ENCODE data around the gene HINT3.
"Not testable (repeated sequence)": the region's sequence is repeated elsewhere in the genome, so short reads cannot be mapped to it uniquely, and the experiment has no call there.

The HINT3 gene

DNA sequence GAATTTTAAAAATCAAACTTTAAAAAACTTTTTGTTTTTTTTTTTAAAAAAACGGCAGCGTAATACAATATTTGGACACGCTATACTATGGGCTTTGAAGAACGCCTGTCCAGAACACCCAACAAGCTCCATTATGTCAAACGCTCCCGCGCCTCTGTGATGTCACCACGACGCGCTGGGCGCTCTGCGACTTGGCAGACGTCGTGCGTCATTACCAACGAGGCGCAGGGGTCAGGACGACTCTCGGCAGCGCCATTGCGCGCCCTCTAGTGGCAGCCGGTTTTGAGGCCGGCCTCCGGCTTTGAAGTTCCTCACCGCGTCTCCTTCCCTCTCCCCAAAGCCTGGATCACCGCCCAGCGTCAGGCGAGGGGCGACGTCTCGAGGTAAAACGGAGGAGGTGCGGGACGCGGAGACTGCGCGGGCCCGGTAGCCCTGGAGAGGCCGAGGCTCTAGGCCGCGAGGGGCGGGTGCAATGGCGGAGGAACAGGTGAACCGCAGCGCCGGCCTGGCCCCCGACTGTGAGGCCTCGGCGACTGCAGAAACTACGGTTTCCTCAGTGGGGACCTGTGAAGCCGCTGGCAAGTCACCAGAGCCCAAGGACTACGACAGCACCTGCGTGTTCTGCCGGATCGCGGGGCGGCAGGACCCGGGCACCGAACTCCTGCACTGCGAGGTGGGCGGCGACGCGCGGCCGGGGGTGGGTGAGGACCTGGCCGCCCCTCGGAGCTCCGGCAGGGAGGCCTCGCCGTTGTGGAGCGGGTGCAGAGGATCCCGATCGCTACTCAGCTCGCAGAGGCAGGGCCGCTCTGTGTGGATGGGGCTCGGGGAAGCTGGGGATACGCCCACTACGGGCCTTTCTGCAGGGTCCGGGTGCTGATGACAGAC, at the start of gene HINT3:
Gene HINT3 (plus strand): TSS at position 265 of the 885 bp plus-strand sequence. CDS start 208 bp downstream, at position 473.
- peak; percentile 96 for DNase-seq (ENCODE audit: low spot score)

DNA sequence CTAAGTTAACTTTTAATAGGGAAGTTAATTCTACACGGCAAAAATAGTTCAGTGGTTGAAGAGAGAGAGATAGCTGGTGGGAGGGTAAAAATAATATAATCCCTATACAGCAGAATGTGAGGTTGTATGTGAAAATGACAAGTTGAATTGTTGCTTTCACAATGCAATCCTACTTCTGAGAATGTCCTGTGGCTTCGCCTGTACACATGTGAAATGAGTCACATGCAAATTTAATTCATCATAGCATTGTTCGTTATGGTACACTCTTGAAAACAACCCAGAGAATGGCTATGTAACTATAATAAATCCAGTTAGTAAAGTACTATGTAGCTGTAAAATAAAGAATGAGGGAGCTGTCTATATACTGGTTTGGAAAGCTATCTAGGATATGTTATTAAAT, 46.0 kb upstream of the HINT3 start:
- DNase-seq (ENCODE audit: low spot score) = peak; percentile 29

DNA sequence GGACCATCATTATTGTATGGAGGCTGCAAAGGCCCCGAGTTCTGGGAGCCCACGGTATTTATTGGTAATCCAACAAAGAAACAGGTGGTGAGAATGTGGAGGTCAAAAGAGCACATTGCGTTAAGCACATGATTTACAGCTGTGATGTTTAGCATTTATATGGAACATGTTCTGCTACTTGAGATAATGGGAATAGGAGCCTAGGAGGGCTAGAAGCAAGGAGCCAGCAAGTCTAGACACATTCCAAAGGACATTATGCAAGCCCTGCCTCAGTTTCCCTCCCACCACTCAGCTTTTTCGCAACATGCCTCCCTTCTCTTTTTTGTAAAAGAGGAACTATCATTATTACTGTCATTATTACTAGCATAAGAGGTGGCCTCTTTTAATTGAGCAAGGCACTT, 45.5 kb upstream of the HINT3 start:
- not testable (repeated sequence) for DNase-seq (ENCODE audit: low spot score)

DNA sequence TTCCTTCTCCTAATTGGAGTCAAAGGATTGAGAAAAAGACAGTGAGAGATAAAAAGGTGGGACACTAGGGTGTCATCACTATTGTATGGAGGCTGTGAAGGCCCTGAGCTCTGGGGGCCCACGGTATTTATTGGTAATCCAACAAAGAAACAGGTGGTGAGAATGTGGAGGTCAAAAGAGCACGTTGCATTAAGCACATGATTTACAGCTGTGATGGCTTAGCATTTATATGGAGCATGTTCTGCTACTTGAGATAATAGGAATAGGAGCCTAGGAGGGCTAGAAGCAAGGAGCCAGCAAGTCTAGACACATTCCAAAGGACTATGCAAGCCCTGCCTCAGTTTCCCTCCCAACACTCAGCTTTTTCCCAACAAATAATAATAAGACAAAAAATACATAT, 44.1 kb upstream of the HINT3 start:
- not testable (repeated sequence) for DNase-seq (ENCODE audit: low spot score)

DNA sequence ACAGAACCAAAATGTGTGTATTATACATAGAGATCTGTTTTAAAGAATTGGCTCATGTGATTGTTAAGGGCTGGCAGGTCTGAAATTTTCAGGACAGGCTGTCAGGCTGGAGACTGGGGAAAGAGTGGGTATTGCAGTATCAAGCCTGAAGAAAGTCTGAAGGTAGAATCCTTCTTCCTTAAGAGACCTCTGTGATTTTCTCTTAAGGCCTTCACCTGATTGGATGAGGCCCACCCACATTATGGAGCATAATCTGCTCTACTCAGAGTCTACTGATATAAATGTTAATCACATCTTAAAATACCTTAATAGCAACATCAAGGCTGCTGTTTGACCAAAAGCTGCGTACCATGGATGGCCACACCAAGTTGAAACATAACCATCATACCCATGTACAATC, 43.4 kb upstream of the HINT3 start:
- no peak for DNase-seq (ENCODE audit: low spot score)

DNA sequence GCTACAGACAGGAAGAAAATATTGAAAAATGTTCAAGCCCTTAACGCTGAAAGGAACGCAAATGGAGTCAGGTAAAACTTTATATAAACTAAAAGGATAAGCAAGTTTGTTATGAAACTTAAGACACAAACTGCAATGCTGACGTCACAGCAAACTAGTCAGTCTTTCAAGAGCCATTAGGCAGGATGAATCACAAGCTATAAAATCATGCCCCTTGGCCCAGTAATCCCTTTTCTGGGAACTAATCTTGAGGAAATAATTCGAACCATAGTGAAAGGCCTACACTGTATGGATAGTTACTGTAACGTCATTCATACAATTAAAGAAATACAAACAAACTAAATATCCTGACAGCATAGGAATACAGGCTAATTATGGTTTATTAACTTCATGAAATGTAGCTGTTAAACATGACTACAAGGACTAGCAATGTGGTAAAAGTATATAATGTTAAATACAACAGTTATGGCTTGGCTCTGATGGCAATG, 42.7 kb upstream of the HINT3 start:
- DNase-seq (ENCODE audit: low spot score) = peak; percentile 83

DNA sequence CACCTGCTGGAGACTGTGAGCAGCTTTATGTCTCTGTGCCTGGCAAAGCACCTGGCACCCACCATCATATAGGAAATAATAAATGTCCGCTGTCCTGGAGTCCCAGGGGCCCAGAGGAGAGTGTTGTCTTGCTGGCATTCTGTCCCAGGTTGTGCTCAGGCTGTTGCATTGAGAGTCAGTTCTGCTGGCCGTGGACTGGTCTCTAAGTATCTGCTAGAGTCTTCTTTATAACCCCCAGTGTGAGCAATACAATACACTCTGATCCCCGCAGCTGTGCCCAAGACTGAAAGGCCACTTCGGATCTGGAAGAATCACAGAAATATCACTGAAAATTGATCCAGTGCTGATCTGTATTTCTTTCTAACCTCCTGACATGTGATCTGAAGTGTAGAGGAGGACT, 38.3 kb upstream of the HINT3 start:
- DNase-seq (ENCODE audit: low spot score) = no peak

DNA sequence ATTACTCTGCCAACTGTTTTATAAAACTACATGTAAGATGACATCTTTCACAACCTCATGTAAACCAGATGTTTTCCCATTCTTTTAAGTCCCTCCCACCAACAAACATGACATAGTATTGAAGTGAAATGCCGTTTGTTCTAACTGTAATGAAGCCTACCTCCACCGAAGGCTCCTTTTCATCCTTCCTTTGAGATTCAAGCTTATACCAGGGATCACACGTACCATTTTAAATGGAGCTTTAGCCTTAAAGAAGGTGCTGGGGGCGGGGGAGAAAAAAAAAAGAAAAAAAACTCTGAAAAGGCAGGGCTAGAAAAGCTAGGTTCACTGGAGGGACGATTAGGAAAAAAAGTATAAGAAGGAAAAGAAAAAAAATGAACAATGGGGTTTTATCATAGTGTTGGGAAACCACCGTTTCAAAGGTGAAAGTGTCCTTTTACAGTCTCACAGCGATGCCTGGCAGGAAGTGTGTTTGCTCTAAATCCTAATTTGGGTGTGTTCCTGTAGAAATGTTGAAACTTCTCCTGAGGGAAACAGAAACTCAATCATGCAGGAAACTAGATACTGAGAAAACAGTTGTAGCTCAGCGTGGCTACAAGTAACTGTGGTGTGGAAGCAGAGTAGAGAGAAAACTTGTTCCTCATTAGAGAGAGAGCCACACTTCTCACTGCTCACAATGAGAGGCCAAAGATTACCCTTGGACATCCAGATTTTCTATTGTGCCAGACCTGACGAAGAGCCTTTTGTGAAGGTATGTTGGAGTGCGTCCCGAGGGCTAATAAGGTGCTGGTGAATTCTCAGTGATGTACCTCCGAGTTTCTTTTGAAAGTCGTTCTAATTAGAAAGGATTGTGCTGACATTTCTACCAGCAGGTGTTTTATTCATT, 37.6 kb upstream of the HINT3 start:
- DNase-seq (ENCODE audit: low spot score) = peak; percentile 89

DNA sequence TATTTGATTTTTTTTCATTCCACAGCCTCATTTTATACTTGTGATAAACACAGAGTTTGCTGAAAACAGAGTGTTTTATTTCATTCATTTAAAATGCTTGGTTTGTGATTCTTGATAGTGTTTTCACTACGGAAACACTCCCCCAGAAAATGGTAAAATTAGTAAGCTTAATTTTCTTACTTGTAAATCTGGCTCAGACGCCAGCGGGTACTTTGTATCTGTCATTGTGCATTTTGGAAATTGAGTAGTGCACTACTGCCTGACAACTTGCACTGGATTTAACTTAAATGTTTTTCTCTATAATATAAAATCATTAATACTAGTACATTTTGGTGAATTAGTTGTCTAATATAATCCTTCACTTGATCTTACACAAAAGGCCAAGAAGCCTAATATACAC, 37.0 kb upstream of the HINT3 start:
- no peak for DNase-seq (ENCODE audit: low spot score)

DNA sequence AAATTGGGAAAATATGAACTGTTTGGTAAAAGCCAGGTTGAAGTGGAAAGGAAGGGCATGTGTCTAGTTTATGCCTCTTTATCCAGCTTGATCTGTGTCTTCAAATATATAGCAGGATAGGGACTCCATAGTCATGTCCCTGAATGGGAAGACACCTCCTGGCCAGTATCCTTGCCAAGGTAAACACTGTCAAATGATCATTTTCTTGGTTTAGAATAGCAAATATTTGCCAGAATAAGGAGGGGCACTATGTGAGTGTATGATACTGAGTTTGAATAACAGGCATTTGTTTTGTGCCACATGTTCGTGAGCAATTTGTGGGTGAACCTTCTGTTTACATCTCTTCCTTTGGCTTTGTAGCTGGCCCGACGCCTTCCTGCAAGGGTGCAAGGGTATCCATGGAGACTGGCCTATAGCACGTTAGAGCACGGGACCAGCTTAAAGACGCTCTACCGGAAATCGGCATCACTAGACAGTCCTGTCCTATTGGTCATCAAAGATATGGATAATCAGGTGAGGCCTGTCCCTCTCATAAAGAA, 34.2 kb upstream of the HINT3 start:
- no peak for DNase-seq (ENCODE audit: low spot score)

DNA sequence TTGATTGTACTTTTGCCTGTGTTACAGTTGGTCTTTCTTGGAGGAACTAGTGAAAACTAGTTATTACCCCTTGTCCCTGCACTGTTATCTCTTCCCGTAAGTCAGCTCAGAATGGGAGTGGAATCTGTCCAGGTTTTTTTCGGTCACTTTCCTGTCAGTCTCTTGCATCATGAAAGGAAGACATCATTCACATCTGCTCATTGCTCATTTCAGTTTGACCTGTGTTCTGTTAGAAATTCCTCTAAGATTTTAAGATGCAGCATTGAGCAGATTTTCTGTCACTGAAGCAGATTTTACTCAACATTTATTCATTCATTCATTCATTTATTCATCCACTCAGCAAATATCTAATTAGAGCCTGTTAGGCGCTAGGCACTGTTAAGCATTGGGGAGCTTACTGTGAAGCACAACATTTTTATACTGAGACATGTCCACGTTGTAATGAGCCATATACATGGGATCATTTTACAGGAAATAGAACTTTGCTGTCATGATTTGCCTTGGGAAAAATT, 33.1 kb upstream of the HINT3 start:
- no peak for DNase-seq (ENCODE audit: low spot score)

DNA sequence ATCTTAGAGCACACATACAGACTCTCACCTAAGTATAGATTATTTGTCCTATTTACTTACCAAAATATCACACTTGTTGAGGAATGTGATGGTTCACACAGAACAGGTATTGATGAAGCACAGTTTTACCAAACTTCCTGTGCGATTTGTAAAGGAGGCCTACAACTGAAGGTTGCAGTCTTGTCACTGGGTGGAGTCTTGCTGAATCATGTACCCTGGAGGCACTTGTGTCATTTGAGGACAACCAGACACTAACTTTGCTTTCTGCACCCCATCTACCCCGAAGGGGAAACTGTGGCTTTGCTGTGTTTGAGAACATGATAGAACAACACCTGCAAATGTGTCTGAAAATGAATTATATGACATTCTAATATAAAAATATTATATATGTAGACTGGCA, 32.4 kb upstream of the HINT3 start:
- no peak for DNase-seq (ENCODE audit: low spot score)

DNA sequence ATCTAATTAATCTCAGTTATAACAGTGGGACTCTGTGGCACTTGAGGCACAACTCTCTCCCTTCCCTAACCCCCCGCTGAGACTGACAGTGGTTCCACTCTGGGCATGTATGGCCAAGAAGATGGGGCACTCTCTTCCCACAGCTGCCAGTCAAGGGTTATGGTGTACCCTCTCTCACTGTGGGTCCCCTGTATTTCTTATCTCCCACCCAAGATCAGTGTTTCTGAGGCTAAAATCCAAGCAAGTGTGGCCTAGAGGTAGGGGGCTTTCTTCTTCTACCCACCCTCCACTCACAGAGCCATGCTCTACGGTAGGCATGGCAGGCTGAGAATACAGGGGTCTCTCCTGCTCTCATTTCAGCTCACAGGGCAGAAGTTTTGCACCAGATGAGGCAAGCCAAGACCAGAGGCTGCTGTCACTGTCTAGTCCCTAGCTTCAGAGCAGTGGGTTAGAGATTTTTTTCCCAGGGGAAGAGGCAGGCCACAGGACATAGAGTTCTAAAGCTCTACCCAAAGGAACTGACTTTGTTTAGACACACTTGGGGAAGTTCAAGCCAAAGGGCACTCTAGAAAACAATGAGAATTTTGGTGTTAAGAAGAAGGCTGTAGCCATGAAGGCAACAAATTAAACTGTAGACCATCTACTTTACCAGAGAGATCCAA, 31.7 kb upstream of the HINT3 start:
- DNase-seq (ENCODE audit: low spot score) = no peak

DNA sequence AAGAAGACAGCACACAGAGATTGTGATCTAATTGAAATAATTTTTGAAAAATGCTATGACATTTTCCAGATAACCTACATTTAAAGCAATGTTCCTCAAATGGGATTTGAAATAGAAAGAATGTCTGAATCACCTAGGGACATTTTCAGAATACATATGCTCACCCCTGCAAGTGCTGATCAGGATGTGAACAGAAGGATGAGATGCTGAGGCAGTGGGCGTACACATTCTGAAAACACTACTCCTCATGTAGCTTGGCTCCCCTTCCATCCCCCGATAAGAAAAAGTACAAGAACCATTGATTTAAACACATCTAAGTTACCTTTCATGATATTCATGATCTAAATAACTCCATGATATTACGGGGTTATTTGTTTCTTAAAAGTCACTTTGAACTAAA, 29.9 kb upstream of the HINT3 start:
- no peak for DNase-seq (ENCODE audit: low spot score)

DNA sequence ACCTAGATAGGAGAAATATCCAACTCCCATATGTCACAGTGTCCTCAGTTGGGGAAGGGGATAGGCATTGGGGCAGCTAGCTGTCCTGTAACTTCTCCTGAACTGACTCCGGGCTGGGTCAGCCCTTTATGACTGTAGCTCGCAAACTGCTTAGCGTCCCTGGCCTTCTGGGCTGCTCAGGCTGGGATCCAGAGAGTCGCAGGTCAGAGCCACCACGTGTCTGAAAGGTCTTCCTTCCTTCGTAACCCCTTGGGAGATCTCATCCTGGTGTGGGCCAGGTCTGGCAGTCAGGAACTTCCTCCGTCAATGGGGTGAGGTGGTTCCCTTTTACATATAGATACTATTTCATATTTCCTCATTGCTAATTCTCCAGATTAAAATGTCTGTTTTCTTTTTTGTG, 28.8 kb upstream of the HINT3 start:
- no peak for DNase-seq (ENCODE audit: low spot score)

DNA sequence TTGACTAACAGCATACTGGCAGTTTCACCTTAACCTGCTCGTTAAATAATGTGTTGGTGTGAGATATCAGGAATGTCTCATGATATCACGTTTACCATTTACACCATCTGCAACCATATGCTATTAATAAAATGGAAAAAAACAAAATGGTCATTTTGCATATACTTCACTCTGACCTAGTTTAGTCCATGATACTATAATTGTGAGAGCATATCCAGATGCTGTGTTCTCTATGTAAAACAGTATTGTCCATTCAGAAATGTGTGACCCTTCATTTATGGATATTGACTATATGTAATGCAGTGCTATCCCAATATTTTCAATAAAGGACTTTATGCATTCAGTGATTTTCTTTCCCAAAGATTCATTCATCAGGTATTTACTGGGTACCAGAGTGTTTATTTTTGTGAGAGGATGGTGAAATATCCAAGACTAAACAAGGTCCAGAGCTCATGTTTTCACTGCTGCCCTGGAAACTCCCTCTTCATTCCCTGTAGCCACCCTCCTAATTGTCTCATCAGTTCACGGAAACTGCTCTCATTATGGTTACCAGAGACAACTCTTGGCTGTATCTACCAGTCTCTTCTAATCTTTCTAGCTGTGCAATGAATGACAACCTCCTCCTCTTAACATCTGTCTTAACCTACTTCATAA, 25.7 kb upstream of the HINT3 start:
- DNase-seq (ENCODE audit: low spot score) = no peak

DNA sequence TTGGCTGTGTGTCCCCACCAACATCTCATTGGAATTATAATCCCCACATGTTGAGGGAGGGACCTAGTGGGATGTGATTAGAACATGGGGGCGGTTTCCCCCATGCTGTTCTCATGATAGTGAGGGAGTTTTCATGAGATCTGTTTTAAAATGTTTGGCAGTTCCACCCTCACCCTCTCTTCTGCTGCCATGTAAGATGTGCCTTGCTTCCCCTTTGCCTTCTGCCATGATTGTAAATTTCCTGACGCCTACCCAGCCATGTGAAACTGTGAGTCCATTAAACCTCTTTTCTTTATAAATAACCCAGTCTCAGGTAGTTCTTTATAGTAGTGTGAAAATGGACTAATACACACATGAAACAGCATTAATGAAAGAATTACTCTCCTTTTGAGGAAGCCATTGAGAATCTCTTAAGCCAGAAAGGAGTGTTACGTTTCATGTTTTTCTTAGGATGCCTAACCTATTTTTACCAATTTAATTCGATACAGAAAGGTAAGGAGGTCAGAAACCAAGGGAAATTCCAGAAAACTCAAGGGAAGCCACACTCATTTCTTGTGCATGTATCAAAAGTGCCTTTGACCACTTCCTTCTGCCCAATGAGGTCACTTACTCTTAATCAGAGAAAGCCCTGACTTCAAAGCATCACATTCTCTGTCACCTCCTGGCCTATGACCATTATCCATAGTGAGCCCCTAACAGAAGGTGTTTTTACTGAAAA, 24.7 kb upstream of the HINT3 start:
- DNase-seq (ENCODE audit: low spot score) = peak; percentile 70

DNA sequence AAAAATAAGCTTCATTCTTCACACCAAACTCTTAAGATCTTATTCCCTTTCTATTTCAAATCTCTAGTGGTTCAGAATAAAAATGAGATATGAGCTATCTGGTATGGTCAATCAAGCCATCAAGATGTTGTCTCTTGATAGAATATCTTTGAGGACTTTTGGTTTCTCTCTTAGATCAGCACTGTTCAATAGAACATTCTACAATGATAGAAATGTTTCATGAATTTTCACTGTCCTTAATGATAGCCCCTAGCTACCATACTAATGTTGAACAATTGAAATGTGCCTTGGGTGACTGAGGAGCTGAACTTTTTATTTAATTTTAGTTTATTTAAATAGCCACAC, 24.1 kb upstream of the HINT3 start:
- no peak for DNase-seq (ENCODE audit: low spot score)

DNA sequence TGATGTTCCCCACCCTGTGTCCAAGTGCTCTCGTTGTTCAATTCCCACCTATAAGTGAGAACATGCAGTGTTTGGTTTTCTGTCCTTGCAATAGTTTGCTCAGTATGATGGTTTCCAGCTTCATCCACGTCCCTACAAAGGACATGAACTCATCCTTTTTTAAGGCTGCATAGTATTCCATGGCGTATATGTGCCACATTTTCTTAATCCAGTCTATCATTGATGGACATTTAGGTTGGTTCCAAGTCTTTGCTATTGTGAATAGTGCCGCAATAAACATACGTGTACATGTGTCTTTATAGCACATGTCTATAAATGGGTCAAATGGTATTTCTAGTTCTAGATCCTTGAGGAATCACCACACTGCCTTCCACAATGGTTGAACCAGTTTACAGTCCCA, 21.1 kb upstream of the HINT3 start:
- DNase-seq (ENCODE audit: low spot score) = not testable (repeated sequence)

DNA sequence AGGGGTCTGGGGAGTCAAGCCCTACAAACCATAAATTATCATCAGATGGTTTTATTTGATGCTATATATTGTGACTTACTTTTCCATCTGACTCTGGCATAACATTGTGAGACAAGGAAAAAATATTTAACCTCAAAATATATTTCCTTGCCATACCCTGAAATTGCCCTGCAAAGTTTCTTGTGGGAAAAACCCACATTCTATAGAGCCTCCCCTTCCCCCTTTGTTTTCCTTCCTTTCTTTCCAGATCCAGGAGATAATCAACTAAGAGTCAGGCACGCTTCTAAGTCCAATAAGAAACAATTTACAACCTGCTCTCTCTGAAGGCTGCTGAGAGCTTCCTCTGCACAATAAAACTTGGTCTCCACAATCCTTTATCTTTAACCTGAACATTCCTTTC, 17.5 kb upstream of the HINT3 start:
- no peak for DNase-seq (ENCODE audit: low spot score)

DNA sequence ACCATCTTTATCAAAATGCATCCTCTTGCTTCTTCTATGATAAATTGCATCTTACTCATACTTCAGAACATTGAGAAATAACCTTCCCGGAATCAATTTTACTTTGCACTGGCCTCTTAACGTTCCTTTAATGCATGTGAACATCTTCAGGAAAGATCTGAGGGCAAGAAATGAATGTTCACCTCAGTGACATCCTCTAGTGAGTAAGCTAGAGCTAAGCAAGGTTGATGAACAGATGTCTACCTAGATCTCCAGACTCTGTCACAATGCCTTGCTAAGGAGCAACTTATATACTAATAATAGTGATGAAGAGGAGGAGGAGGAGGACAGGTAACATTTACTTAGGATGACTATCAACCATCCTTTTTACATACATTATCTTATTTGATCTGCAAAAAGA, 16.8 kb upstream of the HINT3 start:
- DNase-seq (ENCODE audit: low spot score) = no peak
